Panc1 (cell line): ENCODE measurements around the gene AK2. TPM values are rescaled to one million over a fixed set of nuclear protein-coding genes. Genes with fewer than 3 reads are reported as not detected.

Source experiments
- ATAC-seq: fragments of 200-7000 bp; cut with Tn5 transposase; 2 replicates; pipeline ENCODE4 v1.9.1; 2020; ENCODE audit warnings: mild to moderate bottlenecking, moderate library complexity
- BruUV-seq: library from RNA; stranded (reverse); fragments of 400-500 nt; replicated peaks from 2 replicates; lab custom pipeline; 2021; lab: Mats Ljungman, UMichigan
- CTCF ChIA-PET: fragments of 300-600 bp; sonication (Branson Sonifier 250); formaldehyde crosslinking; loops from one replicate; lab custom pipeline; 2022; ENCODE audit warnings: antibody characterized with exemption; lab: Charles Lee
- POLR2A ChIA-PET: fragments of 300-600 bp; sonication (Branson Sonifier 250); formaldehyde crosslinking; loops from one replicate; lab custom pipeline; 2022; ENCODE audit warnings: antibody characterized with exemption; lab: Charles Lee
- DNase-seq: peaks from one replicate; pipeline ENCODE4 v3.0.0-alpha.2; 2010; ENCODE audit warnings: low read depth, low spot score
- H3K27ac ChIP-seq: 2 replicates; pipeline ENCODE4 v1.5.1; 2011; ENCODE audit warnings: mild to moderate bottlenecking, low read length, inconsistent platforms
- H3K27me3 ChIP-seq: fragments of 200-500 bp; sonication (Bioruptor generic); 2 replicates; pipeline ENCODE4 v1.6.0; 2014; ENCODE audit warnings: low read length, inconsistent platforms; ENCODE audit not compliant: control insufficient read depth, insufficient read depth
- H3K36me3 ChIP-seq: fragments of 200-500 bp; sonication (Bioruptor generic); 2 replicates; pipeline ENCODE4 v1.5.1; 2014; ENCODE audit warnings: inconsistent platforms, mild to moderate bottlenecking, low read length, moderate library complexity; ENCODE audit not compliant: control insufficient read depth, insufficient read depth
- H3K4me1 ChIP-seq: 2 replicates; pipeline ENCODE4 v1.5.1; 2011; ENCODE audit warnings: inconsistent platforms, mild to moderate bottlenecking, low read length, moderate library complexity; ENCODE audit not compliant: control insufficient read depth, insufficient read depth
- H3K4me3 ChIP-seq, 2 experiments: 2 replicates each; pipeline ENCODE4 v1.5.1; 2011 to 2012; ENCODE audit warnings: low read depth in 2 of 2, low read length in 2 of 2, mild to moderate bottlenecking in 2 of 2, inconsistent platforms in 1 of 2, moderate library complexity in 1 of 2
- H3K9me3 ChIP-seq: fragments of 200-500 bp; sonication (Bioruptor generic); 2 replicates; pipeline ENCODE4 v1.5.1; 2014; ENCODE audit warnings: low read depth, mild to moderate bottlenecking, inconsistent platforms, low read length, moderate library complexity; ENCODE audit not compliant: control insufficient read depth, insufficient read depth
- CTCF ChIP-seq: fragments of 450-650 bp; IDR thresholded peaks from 2 replicates; pipeline ENCODE4 v1.5.1; 2017; ENCODE audit warnings: mild to moderate bottlenecking
- POLR2AphosphoS5 ChIP-seq: IDR thresholded peaks from 2 replicates; pipeline ENCODE4 v1.6.1; 2012; ENCODE audit warnings: mild to moderate bottlenecking, low read depth, low read length, moderate library complexity
- REST ChIP-seq, 2 experiments: IDR thresholded peaks; 2 replicates each; pipeline ENCODE4 v1.6.1; 2011 to 2012; ENCODE audit warnings: low read depth in 2 of 2, control low read depth in 1 of 2, low read length in 1 of 2, mild to moderate bottlenecking in 1 of 2, moderate library complexity in 1 of 2; ENCODE audit not compliant: insufficient read depth in 1 of 2
- SIN3A ChIP-seq: IDR thresholded peaks from 2 replicates; pipeline ENCODE4 v1.6.1; 2012; ENCODE audit warnings: low read depth, mild to moderate bottlenecking, low read length, moderate library complexity, borderline replicate concordance; ENCODE audit not compliant: insufficient read depth
- TCF7L2 ChIP-seq: IDR thresholded peaks from 2 replicates; pipeline ENCODE4 v1.6.1; 2011; ENCODE audit warnings: mild to moderate bottlenecking, low read depth, low read length, inconsistent platforms
- in situ Hi-C: cut with HindIII; loops from 2 replicates; pipeline ENCODE4 v1.10.0; 2016; ENCODE audit warnings: low sequenced_read_pairs, low pct_unique_long_range_greater_than_20kb
- intact Hi-C: fragments of 100-400 bp; cut with micrococcal nuclease; formaldehyde crosslinking; loops from one replicate; pipeline ENCODE4 v1.10.0; 2022; ENCODE audit not compliant: unreplicated experiment
- total RNA-seq: library from RNA; stranded (reverse); gene quantifications from one replicate; pipeline ENCODE4 v1.2.1, GENCODE V29; 2021; ENCODE audit not compliant: unreplicated experiment

Gene AK2
- total RNA-seq, 1 experiment from 2014 or later, result 213 TPM

- no TSS peak for BruUV-seq
- Histone ChIP-seq H3K27me3 (no peaks in the 10 kb centered on the region), H3K36me3 (peaks cover 35% of the 10 kb centered on the region), H3K9me3 (no peaks in the 10 kb centered on the region), H3K4me3 (no peak overlapping the region), H3K4me1 (no peaks in the 10 kb centered on the region), H3K27ac (no peak overlapping the region)
- TF ChIP-seq POLR2AphosphoS5 (no peak), SIN3A (no peak), REST (IDR thresholded peaks at IDR 0.05; ENCODE audit: insufficient read depth in 1 of 2, low read depth in 2 of 2, low read length in 1 of 2) (no peak), TCF7L2 (no peak)
- DNase-seq, result no peak
- CTCF ChIA-PET, result interaction anchor here (0.8 kb wide), 1 partner anchor 918 kb away, joined by 4 read pairs; no protein-coding TSS in a partner anchor
- in situ Hi-C loops (no loop called here), intact Hi-C loops (no loop called here)
- POLR2A ChIA-PET, result no interaction called here
- ATAC-seq, result no peak
These were observed 22.9 kb downstream of the AK2 start for GRCh38 chr1:33013791-33014190.

- Histone ChIP-seq H3K9me3 (no peaks in the 10 kb centered on the region), H3K27ac (no peak overlapping the region), H3K4me1 (peaks cover 3% of the 10 kb centered on the region), H3K4me3 (no peak overlapping the region), H3K36me3 (peaks cover 34% of the 10 kb centered on the region), H3K27me3 (no peaks in the 10 kb centered on the region)
- no peak for TF ChIP-seq TCF7L2
- no peak for TF ChIP-seq SIN3A
- no peak for TF ChIP-seq CTCF
- no peak for TF ChIP-seq POLR2AphosphoS5
- no peak for TF ChIP-seq REST (IDR thresholded peaks at IDR 0.05; ENCODE audit: insufficient read depth in 1 of 2, low read depth in 2 of 2, low read length in 1 of 2)
- DNase-seq (no peak), ATAC-seq (no peak)
- ChIA-PET POLR2A (no interaction called here), CTCF (no interaction called here)
- BruUV-seq, result no TSS peak
- intact Hi-C loops, result no loop called here
- in situ Hi-C loops, result no loop called here
These were observed 24.5 kb downstream of the AK2 start for GRCh38 chr1:33012165-33012564.
